Esophagus mucosa (tissue), 1 donor: Measurements from ENCODE around the gene PIP5K1A. TPM values are rescaled to one million over a fixed set of nuclear protein-coding genes. Genes with fewer than 3 reads are reported as not detected.
"Not testable (repeated sequence)": the region's sequence is repeated elsewhere in the genome, so short reads cannot be mapped to it uniquely, and the experiment has no call there.

ENCODE experiments used
- ATAC-seq: fragments of 200-7000 bp; cut with Tn5 transposase; one replicate; pipeline ENCODE4 v1.9.1; 2020
- total RNA-seq: library from RNA; stranded (reverse); gene quantifications from one replicate; pipeline ENCODE4 v1.2.4, GENCODE V29; 2023
- donor health status: DM: yes; HTN: yes; CAD: no.

PIP5K1A gene
- 28.2 TPM for total RNA-seq

GRCh38 chr1:151198254-151199127, at the start of gene PIP5K1A:
TSS of gene PIP5K1A (plus strand) at chr1:151198552. CDS start at chr1:151198997, 445 bp downstream.
- ATAC-seq, result peak; percentile 87

- ATAC-seq, result peak; percentile 65
Measured at GRCh38 chr1:151156515-151156819, 41.9 kb upstream of the PIP5K1A start, which contains the start of gene TNFAIP8L2. TSS of gene TNFAIP8L2 (plus strand) at chr1:151156649. CDS start at chr1:151158698, 2,049 bp downstream.

- ATAC-seq, result peak; percentile 4
Measured at GRCh38 chr1:151157067-151157531, 41.3 kb upstream of the PIP5K1A start.

GRCh38 chr1:151158326-151158725, 40.0 kb upstream of the PIP5K1A start:
- ATAC-seq, result no peak

- ATAC-seq, result no peak
Measured at GRCh38 chr1:151158751-151159251, 39.6 kb upstream of the PIP5K1A start.

GRCh38 chr1:151159373-151159772, 39.0 kb upstream of the PIP5K1A start:
- ATAC-seq, result no peak

- ATAC-seq, result peak; percentile 20
Measured at GRCh38 chr1:151164732-151165280, 33.5 kb upstream of the PIP5K1A start.

- no peak for ATAC-seq
Measured at GRCh38 chr1:151165281-151165737, 33.0 kb upstream of the PIP5K1A start.

- ATAC-seq, result peak; percentile 93
Measured at GRCh38 chr1:151165738-151166504, 32.4 kb upstream of the PIP5K1A start, which contains the start of the genes LYSMD1 and SCNM1. TSS of gene LYSMD1 (minus strand) at chr1:151165902. CDS start at chr1:151165258, 644 bp downstream. TSS of gene SCNM1 (plus strand) at chr1:151166144. CDS start at chr1:151166153, 9 bp downstream.

- peak; percentile 32 for ATAC-seq
Measured at GRCh38 chr1:151166505-151166956, 31.8 kb upstream of the PIP5K1A start.

GRCh38 chr1:151167116-151167515, 31.2 kb upstream of the PIP5K1A start:
- ATAC-seq, result no peak

GRCh38 chr1:151171190-151171589, 27.2 kb upstream of the PIP5K1A start:
- no peak for ATAC-seq

GRCh38 chr1:151175041-151175741, 23.2 kb upstream of the PIP5K1A start:
- ATAC-seq, result no peak

- ATAC-seq, result peak; percentile 26
Measured at GRCh38 chr1:151175863-151176262, 22.5 kb upstream of the PIP5K1A start, which contains the start of gene TMOD4. TSS of gene TMOD4 (minus strand) at chr1:151175981. CDS start at chr1:151174875, 1,106 bp downstream.

- ATAC-seq, result no peak
Measured at GRCh38 chr1:151176514-151177045, 21.8 kb upstream of the PIP5K1A start.

- ATAC-seq, result no peak
Measured at GRCh38 chr1:151184211-151184610, 14.1 kb upstream of the PIP5K1A start.

GRCh38 chr1:151187205-151187604, 11.1 kb upstream of the PIP5K1A start:
- no peak for ATAC-seq

GRCh38 chr1:151188667-151189066, 9.7 kb upstream of the PIP5K1A start:
- not testable (repeated sequence) for ATAC-seq

GRCh38 chr1:151189637-151190445, 8.5 kb upstream of the PIP5K1A start, which contains the start of gene VPS72:
TSS of gene VPS72 (minus strand) at chr1:151190197. CDS start at chr1:151190121, 76 bp downstream.
- ATAC-seq, result peak; percentile 91

- no peak for ATAC-seq
Measured at GRCh38 chr1:151192047-151192446, 6.3 kb upstream of the PIP5K1A start.
